ENCODE results near the gene P2RY2.
"Not testable (repeated sequence)": the region's sequence is repeated elsewhere in the genome, so short reads cannot be mapped to it uniquely, and the experiment has no call there.

P2RY2 gene

GRCh38 chr11:73270016-73270854 is 52.2 kb downstream of the P2RY2 start:
- DNase-seq, result no peak

GRCh38 chr11:73270855-73271477 is 52.9 kb downstream of the P2RY2 start:
- no peak for DNase-seq

- not testable (repeated sequence) for DNase-seq
These were observed 53.4 kb downstream of the P2RY2 start for GRCh38 chr11:73271478-73271865.

GRCh38 chr11:73271936-73272679 is 54.0 kb downstream of the P2RY2 start, which contains the start of gene P2RY6:
TSS of gene P2RY6 (plus strand) at chr11:73272338. CDS start at chr11:73296519, 24,181 bp downstream.
- no peak for DNase-seq

GRCh38 chr11:73272680-73273038 is 54.6 kb downstream of the P2RY2 start:
- no peak for DNase-seq

- no peak for DNase-seq
These were observed 55.3 kb downstream of the P2RY2 start for GRCh38 chr11:73273222-73273895.

- not testable (repeated sequence) for DNase-seq
These were observed 56.1 kb downstream of the P2RY2 start for GRCh38 chr11:73274191-73274590.

- no peak for DNase-seq
These were observed 56.8 kb downstream of the P2RY2 start for GRCh38 chr11:73274722-73275380.

- DNase-seq, result no peak
These were observed 57.3 kb downstream of the P2RY2 start for GRCh38 chr11:73275381-73275750.

- DNase-seq, result no peak
These were observed 59.4 kb downstream of the P2RY2 start for GRCh38 chr11:73277467-73277866.

- DNase-seq, result no peak
These were observed 62.5 kb downstream of the P2RY2 start for GRCh38 chr11:73280626-73281025.

GRCh38 chr11:73281201-73281741 is 63.2 kb downstream of the P2RY2 start:
- DNase-seq, result no peak

GRCh38 chr11:73281796-73282660 is 63.9 kb downstream of the P2RY2 start:
- no peak for DNase-seq

GRCh38 chr11:73283276-73284000 is 65.4 kb downstream of the P2RY2 start:
- no peak for DNase-seq

- no peak for DNase-seq
These were observed 66.0 kb downstream of the P2RY2 start for GRCh38 chr11:73284106-73284505.

GRCh38 chr11:73285721-73286120 is 67.6 kb downstream of the P2RY2 start:
- DNase-seq, result no peak
